ENCODE data around the gene PRPF6. TPM values are rescaled to one million over a fixed set of nuclear protein-coding genes. Genes with fewer than 3 reads are reported as not detected.

PRPF6 gene
- total and polyA plus RNA-seq, 2 of the 13 experiments (the other 11 are each of a cell fraction or from before 2014, with no cell fraction given), result 63.7 to 101 TPM

DNA sequence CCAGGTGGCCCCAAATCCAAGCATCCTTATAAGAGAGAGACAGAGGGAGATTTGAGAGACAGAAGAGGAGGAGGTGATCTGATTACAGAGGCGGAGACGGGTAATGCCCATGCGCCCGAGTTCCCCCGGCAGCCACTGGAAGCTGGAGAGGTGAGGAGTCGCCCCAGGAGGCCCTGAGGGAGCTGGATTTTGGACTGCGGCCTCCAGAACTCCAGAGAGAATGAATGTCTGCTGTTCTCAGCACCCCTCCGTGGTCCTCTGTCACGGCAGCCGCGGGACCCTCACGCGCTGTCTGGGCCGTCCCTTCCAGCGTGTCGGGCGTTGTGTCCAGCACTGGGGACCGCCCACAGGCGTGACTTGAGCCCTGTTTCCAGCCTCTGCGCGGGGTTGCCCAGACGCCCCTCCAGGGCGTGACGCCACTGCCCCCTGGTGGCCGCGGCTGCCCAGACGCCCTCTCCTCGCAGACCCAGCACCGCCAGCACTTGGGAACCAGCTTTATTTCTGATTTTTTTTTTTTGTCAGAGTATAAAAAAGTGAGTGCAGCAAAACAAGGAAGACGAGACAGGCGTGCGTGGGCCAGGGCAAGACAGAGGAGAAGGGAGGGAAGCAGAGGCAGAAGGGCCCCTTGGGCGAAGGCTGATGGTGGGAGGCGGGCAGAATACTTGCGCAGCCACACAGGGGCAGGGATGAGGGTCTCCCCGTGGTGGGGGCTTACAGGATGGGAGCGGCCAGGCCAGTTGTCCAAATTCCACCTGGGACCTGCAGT, 7.1 kb upstream of the PRPF6 start (continued):
- TF ChIP-seq SRSF9 (IDR thresholded peaks at IDR 0.05; ENCODE audit: borderline replicate concordance, insufficient read depth, low read depth, low read length, poor library complexity, severe bottlenecking) (no peak), RXRA (CRISPR knock-in tag; IDR thresholded peaks at IDR 0.05) (peak; percentile 79), SAP130 (CRISPR knock-in tag; IDR thresholded peaks at IDR 0.05; ENCODE audit: low read depth) (peak; percentile 97), GTF2F1 (IDR thresholded peaks at IDR 0.05; ENCODE audit: low read length) (no peak), ZBTB38 (CRISPR knock-in tag; IDR thresholded peaks at IDR 0.05) (peak; percentile 96), SALL2 (CRISPR knock-in tag; IDR thresholded peaks at IDR 0.05) (peak; percentile 99), KLF13 (CRISPR knock-in tag; IDR thresholded peaks at IDR 0.05) (peak; percentile 40; the same call in 1 of the 2 replicates), ATM (IDR thresholded peaks at IDR 0.05; ENCODE audit: borderline replicate concordance) (no peak), MBD4 (IDR thresholded peaks at IDR 0.05; ENCODE audit: borderline replicate concordance, low read length) (no peak), PITX1 (CRISPR knock-in tag; IDR thresholded peaks at IDR 0.05) (peak; percentile 80), ZBTB42 (CRISPR knock-in tag; IDR thresholded peaks at IDR 0.05) (no peak), SIN3A (IDR thresholded peaks at IDR 0.05; ENCODE audit: borderline replicate concordance, low read depth, low read length) (peak; percentile 68; the same call in 1 of the 2 replicates), YEATS2 (CRISPR knock-in tag; IDR thresholded peaks at IDR 0.05; ENCODE audit: borderline replicate concordance) (peak; percentile 89), ZFP62 (CRISPR knock-in tag; IDR thresholded peaks at IDR 0.05) (no peak)
- TF ChIP-seq, protein P1, sequence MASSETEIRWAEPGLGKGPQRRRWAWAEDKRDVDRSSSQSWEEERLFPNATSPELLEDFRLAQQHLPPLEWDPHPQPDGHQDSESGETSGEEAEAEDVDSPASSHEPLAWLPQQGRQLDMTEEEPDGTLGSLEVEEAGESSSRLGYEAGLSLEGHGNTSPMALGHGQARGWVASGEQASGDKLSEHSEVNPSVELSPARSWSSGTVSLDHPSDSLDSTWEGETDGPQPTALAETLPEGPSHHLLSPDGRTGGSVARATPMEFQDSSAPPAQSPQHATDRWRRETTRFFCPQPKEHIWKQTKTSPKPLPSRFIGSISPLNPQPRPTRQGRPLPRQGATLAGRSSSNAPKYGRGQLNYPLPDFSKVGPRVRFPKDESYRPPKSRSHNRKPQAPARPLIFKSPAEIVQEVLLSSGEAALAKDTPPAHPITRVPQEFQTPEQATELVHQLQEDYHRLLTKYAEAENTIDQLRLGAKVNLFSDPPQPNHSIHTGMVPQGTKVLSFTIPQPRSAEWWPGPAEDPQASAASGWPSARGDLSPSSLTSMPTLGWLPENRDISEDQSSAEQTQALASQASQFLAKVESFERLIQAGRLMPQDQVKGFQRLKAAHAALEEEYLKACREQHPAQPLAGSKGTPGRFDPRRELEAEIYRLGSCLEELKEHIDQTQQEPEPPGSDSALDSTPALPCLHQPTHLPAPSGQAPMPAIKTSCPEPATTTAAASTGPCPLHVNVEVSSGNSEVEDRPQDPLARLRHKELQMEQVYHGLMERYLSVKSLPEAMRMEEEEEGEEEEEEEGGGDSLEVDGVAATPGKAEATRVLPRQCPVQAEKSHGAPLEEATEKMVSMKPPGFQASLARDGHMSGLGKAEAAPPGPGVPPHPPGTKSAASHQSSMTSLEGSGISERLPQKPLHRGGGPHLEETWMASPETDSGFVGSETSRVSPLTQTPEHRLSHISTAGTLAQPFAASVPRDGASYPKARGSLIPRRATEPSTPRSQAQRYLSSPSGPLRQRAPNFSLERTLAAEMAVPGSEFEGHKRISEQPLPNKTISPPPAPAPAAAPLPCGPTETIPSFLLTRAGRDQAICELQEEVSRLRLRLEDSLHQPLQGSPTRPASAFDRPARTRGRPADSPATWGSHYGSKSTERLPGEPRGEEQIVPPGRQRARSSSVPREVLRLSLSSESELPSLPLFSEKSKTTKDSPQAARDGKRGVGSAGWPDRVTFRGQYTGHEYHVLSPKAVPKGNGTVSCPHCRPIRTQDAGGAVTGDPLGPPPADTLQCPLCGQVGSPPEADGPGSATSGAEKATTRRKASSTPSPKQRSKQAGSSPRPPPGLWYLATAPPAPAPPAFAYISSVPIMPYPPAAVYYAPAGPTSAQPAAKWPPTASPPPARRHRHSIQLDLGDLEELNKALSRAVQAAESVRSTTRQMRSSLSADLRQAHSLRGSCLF (CRISPR knock-in tag; IDR thresholded peaks at IDR 0.05; ENCODE audit: borderline replicate concordance), result peak; percentile 82; the same call in 1 of the 2 replicates
- TF ChIP-seq, protein P2, sequence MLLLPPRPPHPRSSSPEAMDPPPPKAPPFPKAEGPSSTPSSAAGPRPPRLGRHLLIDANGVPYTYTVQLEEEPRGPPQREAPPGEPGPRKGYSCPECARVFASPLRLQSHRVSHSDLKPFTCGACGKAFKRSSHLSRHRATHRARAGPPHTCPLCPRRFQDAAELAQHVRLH (CRISPR knock-in tag; IDR thresholded peaks at IDR 0.05; ENCODE audit: borderline replicate concordance, low read depth), result peak; percentile 94
- TF ChIP-seq, protein P3, sequence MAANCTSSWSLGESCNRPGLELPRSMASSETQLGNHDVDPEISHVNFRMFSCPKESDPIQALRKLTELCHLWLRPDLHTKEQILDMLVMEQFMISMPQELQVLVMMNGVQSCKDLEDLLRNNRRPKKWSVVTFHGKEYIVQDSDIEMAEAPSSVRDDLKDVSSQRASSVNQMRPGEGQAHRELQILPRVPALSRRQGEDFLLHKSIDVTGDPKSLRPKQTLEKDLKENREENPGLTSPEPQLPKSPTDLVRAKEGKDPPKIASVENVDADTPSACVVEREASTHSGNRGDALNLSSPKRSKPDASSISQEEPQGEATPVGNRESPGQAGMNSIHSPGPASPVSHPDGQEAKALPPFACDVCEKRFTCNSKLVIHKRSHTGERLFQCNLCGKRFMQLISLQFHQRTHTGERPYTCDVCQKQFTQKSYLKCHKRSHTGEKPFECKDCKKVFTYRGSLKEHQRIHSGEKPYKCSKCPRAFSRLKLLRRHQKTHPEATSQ (CRISPR knock-in tag; IDR thresholded peaks at IDR 0.05; ENCODE audit: borderline replicate concordance), result no peak
- TF ChIP-seq, protein P4, sequence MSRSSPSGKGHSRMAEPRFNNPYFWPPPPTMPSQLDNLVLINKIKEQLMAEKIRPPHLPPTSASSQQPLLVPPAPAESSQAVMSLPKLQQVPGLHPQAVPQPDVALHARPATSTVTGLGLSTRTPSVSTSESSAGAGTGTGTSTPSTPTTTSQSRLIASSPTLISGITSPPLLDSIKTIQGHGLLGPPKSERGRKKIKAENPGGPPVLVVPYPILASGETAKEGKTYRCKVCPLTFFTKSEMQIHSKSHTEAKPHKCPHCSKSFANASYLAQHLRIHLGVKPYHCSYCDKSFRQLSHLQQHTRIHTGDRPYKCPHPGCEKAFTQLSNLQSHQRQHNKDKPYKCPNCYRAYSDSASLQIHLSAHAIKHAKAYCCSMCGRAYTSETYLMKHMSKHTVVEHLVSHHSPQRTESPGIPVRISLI (CRISPR knock-in tag; IDR thresholded peaks at IDR 0.05; ENCODE audit: borderline replicate concordance), result peak; percentile 83; the same call in 1 of the 2 replicates

Data from HepG2 (cell line).